SJSA1 (cell line): Measurements from ENCODE around the gene PICK1. TPM values are rescaled to one million over a fixed set of nuclear protein-coding genes. Genes with fewer than 3 reads are reported as not detected.
A peak's percentile ranks its signal among the peaks of the same experiment; 100 is the strongest.
"Not testable (repeated sequence)": the region's sequence is repeated elsewhere in the genome, so short reads cannot be mapped to it uniquely, and the experiment has no call there.

Experiments
- DNase-seq, 2 experiments: peaks; one replicate each; pipeline ENCODE4 v3.0.0-alpha.2; 2015 to 2020; ENCODE audit warnings: low spot score in 2 of 2, low read depth in 1 of 2
- H3K27ac ChIP-seq: fragments of 250-450 bp; sonication (Bioruptor Pico); 2 replicates; pipeline ENCODE4 v1.5.1; 2020; ENCODE audit warnings: mild to moderate bottlenecking, moderate library complexity
- H3K27me3 ChIP-seq: fragments of 250-450 bp; sonication (Bioruptor Pico); replicated peaks from 2 replicates; pipeline ENCODE4 v1.5.1; 2020; ENCODE audit warnings: mild to moderate bottlenecking, moderate library complexity
- H3K36me3 ChIP-seq: fragments of 250-450 bp; sonication (Bioruptor Pico); 2 replicates; pipeline ENCODE4 v1.5.1; 2020; ENCODE audit warnings: mild to moderate bottlenecking
- H3K4me1 ChIP-seq: fragments of 250-450 bp; sonication (Bioruptor Pico); replicated peaks from 2 replicates; pipeline ENCODE4 v1.6.1; 2021; ENCODE audit warnings: mild to moderate bottlenecking
- H3K4me3 ChIP-seq: fragments of 250-450 bp; sonication (Bioruptor Pico); 2 replicates; pipeline ENCODE4 v1.5.1; 2020; ENCODE audit warnings: mild to moderate bottlenecking
- H3K9me3 ChIP-seq: fragments of 250-450 bp; sonication (Bioruptor Pico); replicated peaks from 2 replicates; pipeline ENCODE4 v1.5.1; 2020; ENCODE audit warnings: mild to moderate bottlenecking
- total RNA-seq: library from RNA; depleted of rRNA; stranded (reverse); fragments of >200 nt; shearing (Covaris generic); gene quantifications from 2 replicates; pipeline ENCODE4 v1.2.3, GENCODE V29; 2014

The PICK1 gene
- total RNA-seq, 1 experiment from 2014 or later = 5.4 TPM

- Histone ChIP-seq H3K36me3 (no peaks in the 10 kb centered on the region), H3K4me3 (no peak overlapping the region), H3K27me3 (no peaks in the 10 kb centered on the region), H3K4me1 (peaks cover 17% of the 10 kb centered on the region), H3K27ac (no peak overlapping the region), H3K9me3 (no peaks in the 10 kb centered on the region)
- DNase-seq = no peak
Observed at GRCh38 chr22:38036392-38037062, 20.7 kb upstream of the PICK1 start.

- H3K27me3 ChIP-seq, H3K27ac ChIP-seq, H3K36me3 ChIP-seq, H3K9me3 ChIP-seq, DNase-seq, H3K4me3 ChIP-seq: not testable (repeated sequence)
- H3K4me1 ChIP-seq = peaks cover 17% of the 10 kb centered on the region
Observed at GRCh38 chr22:38037367-38038150, 19.6 kb upstream of the PICK1 start.

- no peak overlapping the region for H3K4me3 ChIP-seq
- no peaks in the 10 kb centered on the region for H3K27me3 ChIP-seq
- peaks cover 17% of the 10 kb centered on the region for H3K4me1 ChIP-seq
- no peak for DNase-seq
- no peaks in the 10 kb centered on the region for H3K9me3 ChIP-seq
- H3K36me3 ChIP-seq = no peaks in the 10 kb centered on the region
- no peak overlapping the region for H3K27ac ChIP-seq
Observed at GRCh38 chr22:38038426-38038825, 18.8 kb upstream of the PICK1 start.

- H3K4me3 ChIP-seq = no peak overlapping the region
- no peak overlapping the region for H3K27ac ChIP-seq
Observed at GRCh38 chr22:38038890-38039812, 18.1 kb upstream of the PICK1 start.

GRCh38 chr22:38040953-38041759, 16.0 kb upstream of the PICK1 start:
- Histone ChIP-seq H3K27ac (no peak overlapping the region), H3K4me3 (no peak overlapping the region), H3K27me3 (no peaks in the 10 kb centered on the region), H3K36me3 (no peaks in the 10 kb centered on the region), H3K9me3 (no peaks in the 10 kb centered on the region), H3K4me1 (0 out of 2 replicates have a peak, but pooled peaks cover 3% of the 10 kb centered on the region)
- DNase-seq = peak in 1 of 2 experiments; percentile 53

More at GRCh38 chr22:38038890-38039812, 18.1 kb upstream of the PICK1 start:
- no peaks in the 10 kb centered on the region for H3K27me3 ChIP-seq
- no peaks in the 10 kb centered on the region for H3K9me3 ChIP-seq
- DNase-seq = no peak
- peaks cover 13% of the 10 kb centered on the region for H3K4me1 ChIP-seq
- H3K36me3 ChIP-seq = no peaks in the 10 kb centered on the region

GRCh38 chr22:38041760-38042487, 15.3 kb upstream of the PICK1 start:
- no peak for DNase-seq
- no peak overlapping the region for H3K27ac ChIP-seq
- H3K27me3 ChIP-seq = no peaks in the 10 kb centered on the region
- no peaks in the 10 kb centered on the region for H3K9me3 ChIP-seq
- H3K36me3 ChIP-seq = no peaks in the 10 kb centered on the region
- 0 out of 2 replicates have a peak, but pooled peaks cover 3% of the 10 kb centered on the region for H3K4me1 ChIP-seq
- no peak overlapping the region for H3K4me3 ChIP-seq

- Histone ChIP-seq H3K27ac (no peak overlapping the region), H3K4me3 (no peak overlapping the region), H3K36me3 (no peaks in the 10 kb centered on the region), H3K27me3 (no peaks in the 10 kb centered on the region), H3K9me3 (no peaks in the 10 kb centered on the region), H3K4me1 (0 out of 2 replicates have a peak, but pooled peaks cover 3% of the 10 kb centered on the region)
- no peak for DNase-seq
Observed at GRCh38 chr22:38042488-38042790, 14.8 kb upstream of the PICK1 start.

GRCh38 chr22:38043151-38044039, 13.8 kb upstream of the PICK1 start:
- no peaks in the 10 kb centered on the region for H3K9me3 ChIP-seq

GRCh38 chr22:38046070-38046748, 11.0 kb upstream of the PICK1 start:
- Histone ChIP-seq H3K27ac (no peak overlapping the region), H3K36me3 (no peaks in the 10 kb centered on the region), H3K4me3 (no peak overlapping the region), H3K9me3 (no peaks in the 10 kb centered on the region), H3K27me3 (no peaks in the 10 kb centered on the region), H3K4me1 (no peaks in the 10 kb centered on the region)
- DNase-seq = no peak

More at GRCh38 chr22:38043151-38044039, 13.8 kb upstream of the PICK1 start:
- H3K27ac ChIP-seq = no peak overlapping the region
- no peak for DNase-seq
- H3K4me3 ChIP-seq = no peak overlapping the region
- H3K27me3 ChIP-seq = no peaks in the 10 kb centered on the region
- no peaks in the 10 kb centered on the region for H3K36me3 ChIP-seq
- 0 out of 2 replicates have a peak, but pooled peaks cover 3% of the 10 kb centered on the region for H3K4me1 ChIP-seq

- H3K4me1 ChIP-seq = no peaks in the 10 kb centered on the region
- no peak overlapping the region for H3K4me3 ChIP-seq
- DNase-seq = no peak
- no peaks in the 10 kb centered on the region for H3K9me3 ChIP-seq
- no peak overlapping the region for H3K27ac ChIP-seq
- H3K36me3 ChIP-seq = no peaks in the 10 kb centered on the region
- no peaks in the 10 kb centered on the region for H3K27me3 ChIP-seq
Observed at GRCh38 chr22:38049812-38050619, 7.2 kb upstream of the PICK1 start.

GRCh38 chr22:38050720-38051119, 6.5 kb upstream of the PICK1 start:
- H3K27ac ChIP-seq = no peak overlapping the region

More at GRCh38 chr22:38050720-38051119, 6.5 kb upstream of the PICK1 start:
- no peaks in the 10 kb centered on the region for H3K27me3 ChIP-seq
- H3K36me3 ChIP-seq = no peaks in the 10 kb centered on the region
- H3K9me3 ChIP-seq = no peaks in the 10 kb centered on the region
- no peak overlapping the region for H3K4me3 ChIP-seq
- DNase-seq = no peak
- H3K4me1 ChIP-seq = no peaks in the 10 kb centered on the region
